HFF-Myc (cell line): ENCODE measurements around the gene PTBP3.

Experiments
- DNase-seq: peaks from one replicate; pipeline ENCODE4 v3.0.0-alpha.2; 2011; ENCODE audit warnings: low read depth; ENCODE audit errors: extremely low read depth
- H3K4me3 ChIP-seq: replicated peaks from 2 replicates; pipeline ENCODE4 v1.5.1; 2011; ENCODE audit warnings: low read depth, mild to moderate bottlenecking, control low read depth, low read length
- CTCF ChIP-seq: IDR thresholded peaks from 2 replicates; pipeline ENCODE4 v1.5.1; 2012; ENCODE audit warnings: mild to moderate bottlenecking, low read depth, low read length, control low read depth; ENCODE audit errors: missing control alignments

PTBP3 gene

GRCh38 chr9:112360047-112360804 is 26.8 kb upstream of the PTBP3 start:
- DNase-seq = no peak
- no peak overlapping the region for H3K4me3 ChIP-seq
- no peak for TF ChIP-seq CTCF

GRCh38 chr9:112355427-112355897 is 22.0 kb upstream of the PTBP3 start:
- no peak overlapping the region for H3K4me3 ChIP-seq
- no peak for DNase-seq
- TF ChIP-seq CTCF = no peak

- TF ChIP-seq CTCF = no peak
- DNase-seq = no peak
- no peak overlapping the region for H3K4me3 ChIP-seq
Measured at GRCh38 chr9:112354081-112354743, 20.8 kb upstream of the PTBP3 start.

GRCh38 chr9:112352209-112352608 is 18.8 kb upstream of the PTBP3 start:
- H3K4me3 ChIP-seq = no peak overlapping the region
- no peak for DNase-seq
- TF ChIP-seq CTCF = no peak

GRCh38 chr9:112351184-112351583 is 17.8 kb upstream of the PTBP3 start:
- H3K4me3 ChIP-seq = no peak overlapping the region
- DNase-seq = no peak
- TF ChIP-seq CTCF = no peak

GRCh38 chr9:112349008-112349333 is 15.6 kb upstream of the PTBP3 start:
- no peak overlapping the region for H3K4me3 ChIP-seq
- DNase-seq = no peak
- TF ChIP-seq CTCF = no peak
